HG02870 (cell line): ENCODE results near the gene MAP3K20.
"Not testable (repeated sequence)": the region's sequence is repeated elsewhere in the genome, so short reads cannot be mapped to it uniquely, and the experiment has no call there.

Experiments used
- ATAC-seq: cut with Tn5 transposase; IDR thresholded peaks from one replicate; pipeline ENCODE4 v1.9.1; 2021; ENCODE audit warnings: mild to moderate bottlenecking, moderate library complexity; ENCODE audit not compliant: unreplicated experiment

The MAP3K20 gene

GRCh38 chr2:173226899-173227698, 151.5 kb downstream of the MAP3K20 start:
- ATAC-seq: no peak

GRCh38 chr2:173229086-173229485, 153.4 kb downstream of the MAP3K20 start:
- no peak for ATAC-seq

DNA sequence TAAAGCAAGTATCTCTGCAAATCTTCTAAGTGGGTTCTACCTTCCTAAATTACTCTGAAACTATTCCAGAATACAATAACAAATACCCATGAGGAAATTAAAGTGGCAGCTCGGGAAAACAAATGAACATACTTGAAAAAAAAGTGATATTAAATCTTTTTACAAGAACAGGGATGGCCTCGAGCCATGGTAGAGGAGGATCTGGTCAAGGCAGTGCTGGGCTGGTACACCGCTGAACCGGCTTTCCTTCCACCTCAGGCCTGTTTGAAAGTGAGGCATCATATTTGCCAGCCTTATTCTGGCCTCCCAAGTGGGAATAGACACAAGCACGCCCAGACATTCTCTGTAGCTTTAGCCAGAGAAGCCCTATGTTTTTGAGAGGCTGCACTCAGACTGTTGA, 154.5 kb downstream of the MAP3K20 start:
- no peak for ATAC-seq

DNA sequence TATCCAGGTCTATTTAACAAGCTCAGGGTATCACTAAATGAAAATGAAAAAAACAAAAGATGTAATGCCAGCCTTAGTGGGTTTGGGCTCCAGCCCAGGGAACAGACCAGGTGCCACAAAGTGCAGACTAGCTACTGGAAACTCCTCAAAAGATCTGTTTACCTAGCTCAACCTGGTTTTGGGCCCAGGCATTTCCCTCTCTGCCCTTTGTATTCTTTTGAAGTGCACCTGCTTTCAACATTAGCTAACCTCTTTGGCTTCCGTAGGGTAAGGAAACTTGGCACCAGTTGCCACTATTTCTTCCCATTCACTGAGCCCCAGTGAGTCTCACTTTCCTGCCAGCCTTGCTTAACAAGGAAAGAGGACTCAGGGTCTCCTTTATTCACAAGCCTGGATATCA, 155.4 kb downstream of the MAP3K20 start:
- no peak for ATAC-seq

- ATAC-seq: no peak
Measured at GRCh38 chr2:173231465-173231864, 155.8 kb downstream of the MAP3K20 start.

GRCh38 chr2:173232956-173233744, 157.5 kb downstream of the MAP3K20 start:
- ATAC-seq: no peak

DNA sequence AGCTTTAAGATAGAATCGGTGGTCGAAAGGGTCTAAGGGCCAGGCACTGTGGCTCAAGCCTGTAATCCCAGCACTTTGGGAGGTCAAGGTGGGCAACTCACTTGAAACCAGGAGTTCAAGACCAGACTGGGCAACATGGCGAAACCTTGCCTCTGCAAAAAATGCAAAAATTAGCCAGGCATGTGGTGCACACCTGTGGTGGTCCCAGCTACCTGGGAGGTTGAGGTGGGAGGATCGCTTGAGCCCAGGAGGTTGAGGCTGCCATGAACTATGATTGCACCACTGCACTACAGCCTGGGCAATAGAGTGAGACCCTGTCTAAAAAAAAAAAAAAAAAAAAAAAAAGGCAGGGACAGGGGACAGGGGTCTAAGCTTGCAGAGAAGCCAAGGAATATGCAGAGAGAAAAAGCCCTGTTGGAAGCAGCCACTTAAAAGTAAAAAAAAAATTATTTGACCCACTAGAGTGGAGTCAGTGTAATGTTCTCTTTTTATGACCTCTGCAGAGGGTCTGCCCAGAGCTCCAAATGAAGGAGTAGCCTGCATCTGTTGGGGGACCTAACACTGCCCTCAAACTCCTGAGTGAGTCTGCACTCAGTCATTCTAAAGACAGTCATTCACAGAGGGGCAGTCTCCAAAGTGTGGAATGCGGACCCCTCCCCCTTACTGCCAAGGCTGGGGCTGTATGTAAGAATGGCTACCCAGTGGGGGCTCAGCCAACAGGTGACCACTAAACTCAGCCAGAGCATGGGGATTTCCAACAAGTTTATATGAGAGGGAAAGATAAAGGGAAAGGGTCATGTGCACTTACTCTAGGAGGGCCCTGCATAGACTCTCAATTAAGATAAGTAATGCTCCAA, 160.5 kb downstream of the MAP3K20 start:
- ATAC-seq: no peak

- ATAC-seq: no peak
Measured at GRCh38 chr2:173238385-173238784, 162.7 kb downstream of the MAP3K20 start.

GRCh38 chr2:173238831-173239230, 163.2 kb downstream of the MAP3K20 start:
- ATAC-seq: no peak

GRCh38 chr2:173239644-173240043, 164.0 kb downstream of the MAP3K20 start:
- ATAC-seq: peak; percentile 97

GRCh38 chr2:173240083-173240482, 164.4 kb downstream of the MAP3K20 start:
- ATAC-seq: peak; percentile 18

GRCh38 chr2:173241643-173242042, 166.0 kb downstream of the MAP3K20 start:
- no peak for ATAC-seq

- ATAC-seq: no peak
Measured at GRCh38 chr2:173247156-173247555, 171.5 kb downstream of the MAP3K20 start.

DNA sequence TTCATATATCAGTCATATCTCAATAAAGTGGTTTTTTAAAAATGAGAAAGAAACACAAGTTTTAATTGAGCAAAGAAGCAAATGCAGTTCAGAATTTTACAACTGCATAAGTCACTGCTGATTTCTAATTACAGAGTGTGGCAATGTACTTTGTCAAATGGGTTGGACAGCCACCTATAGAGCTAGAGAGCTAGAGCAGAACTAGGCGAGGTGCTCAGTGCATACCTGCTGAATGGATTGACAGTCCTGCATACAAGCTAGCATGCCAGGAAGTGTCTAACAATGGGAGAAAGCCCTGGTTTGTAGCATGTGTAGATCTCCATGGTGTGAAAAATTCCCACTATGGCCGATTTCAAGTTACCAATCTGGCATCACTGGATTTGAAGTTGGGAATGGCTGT, 172.7 kb downstream of the MAP3K20 start:
- no peak for ATAC-seq

- ATAC-seq: no peak
Measured at GRCh38 chr2:173249661-173250641, 174.3 kb downstream of the MAP3K20 start.

DNA sequence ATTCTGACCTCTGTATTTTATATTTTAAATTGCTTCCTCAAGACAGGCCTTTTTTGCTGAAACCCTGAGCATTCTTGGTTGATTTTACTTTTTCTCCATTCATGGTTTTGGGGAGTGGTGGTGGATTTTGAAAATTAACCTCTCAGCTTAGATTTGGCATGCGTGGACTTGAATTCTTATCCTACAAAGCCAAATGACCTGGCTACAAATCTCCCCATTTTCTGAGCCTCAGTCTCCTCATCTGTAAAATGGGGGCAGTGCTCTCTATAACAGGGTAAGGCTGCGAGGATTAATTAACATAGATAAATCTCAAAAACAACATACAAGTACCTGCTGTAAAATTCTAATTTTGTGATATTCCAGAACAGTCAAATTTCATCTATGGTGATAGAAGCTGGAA, 175.6 kb downstream of the MAP3K20 start:
- no peak for ATAC-seq

DNA sequence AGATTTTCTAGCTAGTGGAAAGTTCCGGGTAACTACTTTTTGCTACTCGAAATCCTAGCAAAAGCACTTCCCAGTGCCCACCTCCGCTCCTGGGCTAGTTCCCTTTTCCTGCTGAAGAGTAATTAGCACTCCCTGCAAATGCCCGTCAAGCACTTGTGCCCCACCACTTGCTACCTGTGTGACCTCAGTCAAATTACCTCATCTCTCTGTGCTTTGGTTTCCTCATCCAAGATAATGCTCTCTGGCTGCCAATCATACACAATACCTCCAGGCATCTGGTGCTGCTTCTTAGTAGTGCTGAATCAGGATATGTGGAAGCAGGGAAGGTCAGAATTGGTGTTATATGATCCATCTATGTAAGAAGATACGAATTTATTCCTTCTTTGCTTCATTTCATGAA, 176.9 kb downstream of the MAP3K20 start:
- ATAC-seq: no peak

DNA sequence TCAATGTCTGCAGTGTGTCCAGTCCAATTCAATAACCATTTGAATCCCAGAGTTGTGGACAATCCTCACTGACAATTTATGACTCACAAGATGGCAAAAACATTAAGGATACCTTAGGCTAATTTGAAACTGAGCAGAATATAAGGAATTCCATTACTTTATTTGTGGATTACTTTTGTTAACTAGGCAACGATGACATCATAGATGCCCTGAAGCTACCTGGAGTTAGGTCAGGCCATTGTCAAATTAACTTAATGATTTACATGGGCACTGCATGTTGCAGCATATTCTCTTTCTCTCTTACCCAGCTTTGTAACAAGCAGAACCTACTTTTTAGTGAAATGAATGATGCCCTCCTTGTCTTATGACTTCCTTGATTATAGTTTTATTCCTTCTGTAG, 179.0 kb downstream of the MAP3K20 start:
- no peak for ATAC-seq

DNA sequence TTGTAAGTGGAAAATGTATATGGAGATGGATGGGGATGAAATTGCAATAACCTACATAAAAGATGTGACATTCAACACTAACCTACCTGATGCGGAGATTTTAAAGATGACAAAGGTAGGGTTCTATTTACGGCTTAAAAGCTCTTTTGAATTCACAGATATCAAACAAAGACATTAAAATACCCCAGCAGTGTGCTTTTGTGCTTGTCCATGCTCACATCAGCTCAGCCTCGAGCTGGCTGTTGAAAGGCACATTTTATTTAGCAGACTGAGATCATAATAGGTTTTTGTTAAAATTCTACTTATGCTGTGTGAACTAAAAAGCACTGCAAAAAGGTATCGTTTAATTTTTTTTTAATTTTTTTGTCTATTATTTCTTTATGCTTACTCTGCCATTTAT, 183.1 kb downstream of the MAP3K20 start:
- ATAC-seq: no peak

- not testable (repeated sequence) for ATAC-seq
Measured at GRCh38 chr2:173262356-173262755, 186.7 kb downstream of the MAP3K20 start.
